ENCODE measurements around the gene MAST2. TPM values are rescaled to one million over a fixed set of nuclear protein-coding genes. Genes with fewer than 3 reads are reported as not detected.

Gene MAST2
- total and polyA plus RNA-seq, 2 of the 4 experiments (the other 2 are of a cell fraction) = 14.2 to 41.0 TPM

DNA sequence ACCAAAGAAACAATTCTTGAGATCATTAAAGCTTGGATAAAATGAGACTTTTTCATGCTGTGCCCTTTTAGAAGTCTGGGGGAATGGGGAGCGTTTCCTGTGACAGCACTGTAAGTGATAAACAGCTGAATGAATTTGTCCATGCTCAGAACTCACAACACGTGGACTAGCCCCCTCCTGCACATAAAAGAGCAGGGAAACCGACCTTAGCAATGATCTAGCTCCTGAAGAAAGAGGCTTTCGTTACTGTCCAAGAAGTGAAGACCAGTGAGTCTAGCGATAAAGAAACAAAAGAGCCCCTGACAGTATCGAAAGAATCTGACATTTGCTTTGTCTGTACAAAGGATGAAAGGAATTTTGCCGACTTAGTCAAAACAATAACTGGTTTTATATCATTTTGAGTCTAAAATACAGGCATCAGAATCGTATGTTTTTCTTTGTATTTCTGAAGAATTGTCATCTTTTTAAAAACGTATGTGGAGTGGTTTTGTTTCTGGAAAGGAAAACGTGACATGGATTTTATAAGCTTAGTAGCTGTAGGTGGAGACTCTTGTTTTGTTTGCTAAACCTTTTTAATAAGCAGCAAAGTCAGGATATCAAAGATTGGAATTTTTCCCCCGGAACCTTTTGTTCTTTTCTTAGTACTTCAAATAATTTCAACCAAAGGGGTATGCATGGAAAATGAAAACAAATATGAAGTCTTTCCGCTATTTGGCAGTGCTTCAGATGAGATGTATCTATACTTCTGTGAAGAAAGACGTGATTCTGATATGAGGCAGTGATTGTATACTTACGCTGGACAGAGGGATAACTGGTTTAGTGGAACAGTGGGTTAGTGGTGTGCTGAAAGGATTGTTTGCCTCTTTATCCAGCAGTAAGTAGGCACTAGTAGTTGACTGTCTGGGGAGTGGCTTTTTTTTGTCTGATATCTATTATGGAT lies 61.0 kb downstream of the MAST2 start:
- intact Hi-C loops (cut with micrococcal nuclease) = no loop called here
- 0 out of 2 replicates have a peak overlapping the region, but pooled peaks have one; percentile 25 for H4K5ac ChIP-seq (ENCODE audit: low read depth, low read length)
- peak overlapping the region; percentile 89 for H3K14ac ChIP-seq (replicated peaks; ENCODE audit: low read depth, low read length)
- ATAC-seq (ENCODE audit: low read depth) = peak; percentile 80
- peak overlapping the region in 1 of 2 experiments; percentile 71; a peak in 2 of 4 replicates for H4K8ac ChIP-seq (ENCODE audit: low read depth in 2 of 2, low read length in 2 of 2)
- H3K4me1 ChIP-seq (ENCODE audit: control insufficient read depth, insufficient read depth, low read length) = peaks cover 8% of the 10 kb centered on the region; the same call in 1 of the 2 replicates
- in situ Hi-C loops (cut with MboI; ENCODE audit: low sequenced_read_pairs) = no loop called here
- peak; percentile 46 for DNase-seq
- POLR2A ChIA-PET (ENCODE audit: unreplicated experiment) = no interaction called here
- H3K23ac ChIP-seq (ENCODE audit: low read depth, low read length) = peak overlapping the region; percentile 88
- peak overlapping the region; percentile 49 for H3K4ac ChIP-seq (ENCODE audit: low read depth, low read length)
- H3K4me3 ChIP-seq (ENCODE audit: insufficient read depth, low read depth, low read length) = peak overlapping the region; percentile 73
- peak overlapping the region; percentile 16; the same call in 1 of the 2 replicates for H3K56ac ChIP-seq (ENCODE audit: extremely low read depth, insufficient read depth, low read length)
- CTCF ChIA-PET = no interaction called here
- 0 out of 2 replicates have a peak overlapping the region, but pooled peaks have one; percentile 20 for H2BK120ac ChIP-seq (ENCODE audit: low read depth, low read length)
- 0 out of 2 replicates have a peak, but pooled peaks cover 2% of the 10 kb centered on the region for H3K9me1 ChIP-seq (ENCODE audit: insufficient read depth, low read length)
- H3K4me2 ChIP-seq (ENCODE audit: low read depth, low read length) = peak overlapping the region; percentile 100
- H3K9ac ChIP-seq (ENCODE audit: low read depth, low read length) = peak overlapping the region; percentile 73
- H2BK15ac ChIP-seq (ENCODE audit: low read depth, low read length) = no peak overlapping the region
- BruUV-seq (replicated peaks) = no TSS peak
- peaks cover 16 to 62% of the 10 kb centered on the region in 2 experiments for H3K79me1 ChIP-seq (ENCODE audit: low read depth in 1 of 2, low read length in 2 of 2)
- H4K91ac ChIP-seq (ENCODE audit: insufficient read depth, low read depth, low read length) = no peak overlapping the region
- no peaks in the 10 kb centered on the region for H3K9me3 ChIP-seq (ENCODE audit: control insufficient read depth, insufficient read depth, low read length)
- H3K18ac ChIP-seq (ENCODE audit: low read depth, low read length) = peak overlapping the region; percentile 76
- H2BK20ac ChIP-seq (ENCODE audit: low read depth, low read length) = no peak overlapping the region
- peak; percentile 71; the same call in 1 of the 2 replicates for TF ChIP-seq MXI1 (IDR thresholded peaks at IDR 0.05; ENCODE audit: borderline replicate concordance, low read depth, low read length)
- no peak for TF ChIP-seq MAZ (IDR thresholded peaks at IDR 0.05; ENCODE audit: borderline replicate concordance, low read depth, low read length)
- no peaks in the 10 kb centered on the region for H3K27me3 ChIP-seq (ENCODE audit: control insufficient read depth, insufficient read depth, low read length)
- dilution Hi-C loops (cut with HindIII; ENCODE audit: low sequenced_read_pairs, unreplicated experiment) = no loop called here
- peak overlapping the region; percentile 56 for H2BK5ac ChIP-seq (ENCODE audit: low read depth, low read length, poor library complexity, severe bottlenecking)
- H2AK9ac ChIP-seq (replicated peaks; ENCODE audit: low read depth, low read length, poor library complexity) = peak overlapping the region; percentile 68
- H4K20me1 ChIP-seq (ENCODE audit: insufficient read depth, low read length) = no peaks in the 10 kb centered on the region
- 0% methylated on average over 2 of the region's 14 CpGs; no CpG with 5 or more reads in 1 of the 2 experiments for WGBS, 2 experiments (ENCODE audit: extremely low coverage in 2 of 2, insufficient read length in 1 of 2)
- peak overlapping the region; percentile 85 for H2AFZ ChIP-seq (replicated peaks; ENCODE audit: low read length, poor library complexity)
- H3K27ac ChIP-seq (ENCODE audit: insufficient read depth, low read length) = peak overlapping the region; percentile 43
- no peaks in the 10 kb centered on the region for H3K36me3 ChIP-seq (ENCODE audit: control insufficient read depth, insufficient read depth, low read length)
- peak overlapping the region; percentile 56; the same call in 1 of the 2 replicates for H2AK5ac ChIP-seq (ENCODE audit: low read depth, low read length)

Data from IMR-90 (cell line).